A673 (cell line): ENCODE measurements around the gene ITGBL1.

Experiments used
- CTCF ChIP-seq: fragments of 300-800, 200-600 bp; sonication (generic); conservative IDR thresholded peaks from 2 replicates; pipeline ENCODE4 v1.5.1; 2017; ENCODE audit warnings: low read depth, mild to moderate bottlenecking, antibody characterized with exemption, low read length, moderate library complexity, mixed read lengths
- EZH2 ChIP-seq: fragments of 200-600 bp; sonication (generic); IDR thresholded peaks from 2 replicates; pipeline ENCODE4 v1.6.1; 2017; ENCODE audit warnings: borderline replicate concordance, low read depth, mild to moderate bottlenecking, mixed read lengths, antibody characterized with exemption, low read length; ENCODE audit not compliant: poor library complexity, severe bottlenecking

DNA sequence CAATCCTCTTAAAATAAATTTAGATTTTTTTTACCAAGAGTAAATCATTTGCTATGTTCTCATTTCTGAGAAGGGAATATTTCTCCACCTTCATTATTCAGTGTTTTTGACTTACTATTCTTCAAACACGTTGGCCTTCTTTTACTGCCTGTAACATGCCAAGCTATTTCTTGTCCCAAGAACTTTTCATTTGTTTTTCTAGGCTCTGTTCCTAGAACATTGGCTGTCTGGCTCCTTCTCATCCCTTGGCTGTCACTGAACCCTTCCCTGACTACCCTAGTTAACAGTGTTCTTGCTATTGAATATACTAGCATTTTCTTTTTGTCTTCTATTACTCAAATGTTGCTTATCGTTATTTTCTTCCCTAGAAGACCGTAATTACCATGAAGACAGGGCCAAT, 248.1 kb downstream of the ITGBL1 start:
- TF ChIP-seq CTCF (no peak), EZH2 (no peak)
